GM18511 (cell line): ENCODE results near the gene HS3ST6.
"Not testable (repeated sequence)": the region's sequence is repeated elsewhere in the genome, so short reads cannot be mapped to it uniquely, and the experiment has no call there.

ENCODE experiments used
- ATAC-seq: cut with Tn5 transposase; IDR thresholded peaks from one replicate; pipeline ENCODE4 v1.9.1; 2021; ENCODE audit warnings: mild to moderate bottlenecking, moderate library complexity; ENCODE audit not compliant: unreplicated experiment

Gene HS3ST6

DNA sequence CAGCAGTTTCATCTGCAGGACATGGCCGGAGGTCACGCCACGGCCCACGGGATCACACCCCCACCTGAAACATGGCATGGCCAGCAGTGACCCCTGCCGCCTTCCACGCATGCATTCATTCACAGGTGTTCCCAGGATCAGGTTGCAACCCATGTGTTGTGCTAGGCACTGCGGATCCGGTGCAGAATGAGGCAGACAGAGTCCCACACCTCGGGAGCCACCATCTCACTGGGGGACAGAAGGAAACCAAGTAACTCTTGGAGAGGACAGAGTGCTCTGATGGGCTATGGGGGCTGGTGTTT is 29.1 kb upstream of the HS3ST6 start:
- no peak for ATAC-seq

DNA sequence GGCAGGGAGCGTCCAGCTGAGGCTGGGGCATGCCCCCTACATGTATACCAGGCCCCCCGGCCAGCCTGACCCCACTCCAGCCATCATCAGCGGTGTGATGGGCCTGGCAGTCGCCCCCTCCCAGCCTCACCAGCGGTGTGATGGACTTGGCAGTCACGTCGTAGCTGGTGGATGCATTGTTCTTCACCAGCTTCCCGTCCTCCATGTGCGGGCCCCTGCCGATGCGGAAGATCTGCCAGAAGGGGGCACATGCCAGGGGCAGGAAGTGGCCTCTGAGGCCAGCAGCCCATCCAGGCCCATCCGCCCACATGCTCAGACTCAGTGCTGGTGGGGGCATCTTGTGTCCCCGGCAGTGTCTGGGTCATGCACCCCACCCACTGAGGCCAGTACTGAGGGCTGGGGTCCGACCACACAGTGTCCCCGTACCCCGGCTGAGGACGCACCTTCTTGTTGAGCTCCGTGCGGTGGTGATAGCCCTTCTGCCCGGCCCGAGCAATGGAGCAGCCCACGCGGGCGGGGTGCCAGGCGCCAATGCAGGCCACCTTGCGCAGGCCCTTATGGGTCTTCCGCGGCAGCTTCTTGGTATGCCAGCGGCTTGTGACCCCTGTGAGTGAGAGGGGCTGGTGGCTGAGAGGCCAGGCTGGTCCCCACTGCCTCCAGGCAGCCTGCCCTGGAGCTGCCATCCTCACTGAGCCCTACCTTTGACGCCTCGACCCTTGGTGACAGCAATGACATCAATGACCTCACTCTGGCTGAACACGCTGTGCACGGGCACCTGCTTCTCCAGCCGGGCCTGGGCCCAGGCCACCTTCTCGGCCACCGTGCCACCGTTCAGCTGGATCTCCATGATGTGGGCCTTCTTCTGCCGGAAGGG is 28.5 kb upstream of the HS3ST6 start:
- no peak for ATAC-seq

- ATAC-seq: no peak
Observed at GRCh38 chr16:1945559-1946391, 27.6 kb upstream of the HS3ST6 start.

DNA sequence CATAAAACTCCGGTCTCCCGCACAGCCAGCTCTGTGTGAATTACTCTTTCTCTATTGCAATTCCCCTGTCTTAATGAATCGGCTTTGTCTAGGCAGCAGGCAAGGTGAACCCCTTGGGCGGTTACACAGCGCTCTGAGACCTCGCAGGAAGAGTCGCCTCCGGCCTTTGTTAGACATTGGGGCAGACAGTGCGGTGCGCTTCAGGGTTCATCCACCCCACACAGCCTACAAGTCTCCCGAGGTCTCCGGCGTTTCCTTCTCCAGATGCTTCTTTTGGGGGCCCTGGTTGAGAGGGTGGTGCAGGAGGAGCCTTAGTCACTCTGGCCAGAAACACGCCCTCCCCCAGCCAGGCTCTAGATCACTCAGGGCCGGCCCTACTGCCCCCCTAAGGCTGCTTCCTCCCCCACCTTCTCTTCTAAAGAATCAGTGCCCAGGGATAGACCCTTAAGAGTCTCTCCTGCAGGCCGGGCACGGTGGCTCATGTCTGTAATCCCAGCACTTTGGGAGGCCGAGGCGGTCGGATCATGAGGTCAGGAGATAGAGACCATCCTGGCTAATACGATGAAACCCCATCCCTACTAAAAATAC is 26.5 kb upstream of the HS3ST6 start:
- no peak for ATAC-seq

- ATAC-seq: peak; percentile 93
Observed at GRCh38 chr16:1942810-1943726, 24.9 kb upstream of the HS3ST6 start, which contains the start of gene MSRB1. Gene MSRB1 (minus strand): TSS chr16:1943199. CDS start chr16:1943156, 43 bp downstream.

DNA sequence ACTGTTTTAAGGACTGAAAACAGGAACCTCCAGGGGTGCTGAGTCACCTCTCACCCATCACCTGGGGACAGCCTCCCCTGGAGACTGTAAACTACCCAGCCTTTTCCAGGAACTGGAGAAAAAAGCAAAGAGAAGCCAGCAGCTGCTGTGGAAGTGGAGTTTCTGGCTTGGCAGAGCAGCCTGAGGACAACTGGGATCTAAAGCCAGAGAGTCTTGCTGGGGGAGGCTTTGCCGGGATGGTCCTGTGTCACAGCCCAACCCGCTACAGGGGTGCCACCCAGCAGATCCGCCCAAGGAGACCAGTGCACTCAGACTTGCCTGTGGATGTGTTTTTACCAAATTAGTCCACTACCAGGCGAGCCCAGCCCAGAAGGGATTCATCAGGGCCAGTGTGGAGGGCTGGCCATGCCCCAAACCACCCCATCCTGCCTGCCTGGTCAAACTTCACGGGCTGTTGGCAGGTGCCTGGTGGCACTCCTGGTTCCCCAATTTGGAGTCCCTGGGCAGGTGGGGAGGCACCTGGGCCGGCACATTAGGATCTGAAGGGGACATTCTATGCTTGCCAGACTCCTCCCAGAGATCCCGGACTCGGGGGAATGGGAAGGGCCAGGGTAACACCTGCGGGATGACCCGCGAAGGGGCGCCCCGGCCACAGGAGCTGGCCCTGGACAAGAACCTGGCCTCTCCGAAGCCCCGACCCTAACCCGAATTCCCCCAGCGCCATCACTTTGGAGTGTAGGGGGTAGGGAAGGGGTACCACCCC is 24.0 kb upstream of the HS3ST6 start:
- no peak for ATAC-seq

- ATAC-seq: no peak
Observed at GRCh38 chr16:1941162-1942046, 23.2 kb upstream of the HS3ST6 start.

- ATAC-seq: no peak
Observed at GRCh38 chr16:1940273-1941161, 22.3 kb upstream of the HS3ST6 start.

DNA sequence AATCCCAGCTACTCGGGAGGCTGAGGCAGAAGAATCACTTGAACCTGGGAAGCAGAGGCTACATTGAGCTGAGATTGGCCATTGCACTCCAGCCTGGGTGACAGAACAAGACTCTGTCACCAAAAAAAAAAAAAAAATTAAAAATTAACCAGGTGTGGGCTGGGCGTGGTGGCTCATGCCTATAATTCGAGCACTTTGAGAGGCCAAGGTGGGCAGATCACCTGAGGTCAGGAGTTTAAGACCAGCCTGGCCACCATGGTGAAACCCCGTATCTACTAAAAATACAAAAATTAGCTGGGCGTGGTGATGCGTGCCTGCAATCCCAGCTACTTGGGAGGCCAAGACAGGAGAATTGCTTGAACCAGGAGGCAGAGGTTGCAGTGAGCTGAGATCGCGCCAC is 21.6 kb upstream of the HS3ST6 start:
- not testable (repeated sequence) for ATAC-seq

GRCh38 chr16:1938910-1939309 is 20.7 kb upstream of the HS3ST6 start:
- no peak for ATAC-seq

GRCh38 chr16:1938316-1938715 is 20.1 kb upstream of the HS3ST6 start:
- ATAC-seq: no peak

DNA sequence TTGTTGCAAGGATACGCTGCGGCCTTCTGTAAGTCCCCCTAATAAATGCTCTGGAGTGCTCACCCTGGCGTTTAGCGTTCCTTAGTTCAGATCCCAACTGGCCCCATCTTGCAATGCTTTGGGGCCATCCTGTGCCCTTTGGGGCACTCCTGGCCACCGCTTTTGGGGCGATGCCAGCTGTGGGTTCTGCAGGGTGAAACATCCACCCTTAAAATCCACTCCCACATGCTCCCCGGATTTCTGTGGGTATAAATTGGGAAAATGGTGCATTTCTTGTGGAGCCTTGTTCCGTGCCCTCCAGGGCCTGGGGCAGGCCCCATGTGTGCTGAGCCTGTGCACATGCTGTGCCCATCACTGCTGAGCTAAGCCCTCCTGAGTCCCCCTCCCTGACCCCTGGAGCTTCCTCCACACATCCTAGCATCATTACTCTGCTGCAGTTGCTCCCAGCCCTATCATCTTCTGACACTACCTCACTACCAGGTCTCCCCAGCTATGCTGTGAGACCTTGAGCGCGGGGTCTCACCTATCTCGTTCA is 18.8 kb upstream of the HS3ST6 start:
- no peak for ATAC-seq

GRCh38 chr16:1933097-1933661 is 15.0 kb upstream of the HS3ST6 start:
- ATAC-seq: no peak

DNA sequence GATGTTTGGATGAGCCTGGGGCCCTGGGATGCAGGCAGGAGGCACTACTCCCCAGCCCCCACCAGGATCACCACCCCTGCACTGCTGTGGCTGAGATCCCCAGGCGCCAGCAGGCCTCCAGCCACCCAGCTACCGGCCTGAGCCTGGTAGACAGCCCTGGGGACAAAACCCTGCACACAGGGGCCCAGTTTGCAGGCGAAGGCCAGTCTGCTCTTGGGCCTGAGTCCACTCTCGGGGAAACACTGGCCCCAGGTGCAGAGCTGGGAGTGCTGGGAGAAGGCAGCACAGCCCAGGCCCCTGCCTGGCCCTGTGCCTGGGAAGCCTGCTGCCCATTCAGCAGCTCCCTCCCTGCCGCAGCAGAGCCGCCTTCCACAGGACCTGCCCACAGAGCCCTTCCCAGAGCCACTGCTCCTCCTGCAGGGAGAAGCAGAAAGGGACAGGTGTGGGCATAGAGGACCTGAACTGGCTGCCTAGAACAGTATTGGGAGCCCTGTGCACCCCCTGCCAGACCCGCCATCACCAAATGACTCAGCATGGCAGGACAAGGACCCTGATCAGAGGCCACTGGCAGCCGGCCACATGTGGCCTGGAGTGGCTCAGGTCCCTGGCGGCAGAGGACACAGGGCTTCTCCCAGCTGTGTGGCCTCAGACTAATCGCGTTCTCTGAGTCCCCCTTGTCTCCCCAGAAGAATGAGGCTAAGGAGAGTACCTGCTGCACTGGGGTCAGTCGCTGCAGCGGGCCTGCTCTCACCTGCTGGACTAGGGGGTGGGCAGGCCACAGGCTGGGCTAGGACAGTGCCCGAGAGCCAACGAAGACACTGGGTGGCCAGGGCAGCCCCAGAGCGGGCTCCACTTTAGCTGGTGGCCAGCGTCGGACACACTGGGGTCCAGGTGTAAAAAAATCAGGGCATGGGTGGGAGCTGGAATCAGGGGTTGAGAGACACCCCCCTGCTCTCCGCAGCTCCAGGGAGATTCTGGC is 14.1 kb upstream of the HS3ST6 start:
- ATAC-seq: no peak

DNA sequence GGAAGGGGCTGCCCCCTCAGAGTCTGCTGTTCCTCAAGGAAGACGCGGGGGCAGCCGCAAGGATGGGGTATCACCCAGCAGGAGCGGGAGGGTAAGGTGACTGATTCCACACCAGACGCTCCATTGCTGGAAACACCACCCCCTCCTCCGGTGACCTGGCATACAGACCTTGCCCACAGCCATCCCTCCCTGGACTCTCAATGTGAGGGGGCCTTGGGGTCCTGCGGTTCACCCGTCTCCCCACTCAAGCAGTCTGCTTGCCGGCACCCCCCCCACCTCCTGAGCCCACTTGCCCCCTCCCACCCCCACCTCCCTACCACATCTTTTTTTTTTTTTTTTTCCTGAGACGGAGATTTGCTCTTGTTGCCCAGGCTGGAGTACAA is 12.1 kb upstream of the HS3ST6 start:
- ATAC-seq: no peak
